BJ (cell line): Measurements from ENCODE around the gene PEAR1. TPM values are rescaled to one million over a fixed set of nuclear protein-coding genes. Genes with fewer than 3 reads are reported as not detected.

Experiments
- CTCF ChIA-PET: fragments of 350-600 bp; formaldehyde crosslinking; extraction: SDS; loops from one replicate; lab custom pipeline; 2021; ENCODE audit warnings: antibody characterized with exemption, inconsistent platforms; lab: Yijun Ruan, JAX
- POLR2A ChIA-PET: fragments of 300-600 bp; sonication (Branson Sonifier 250); formaldehyde crosslinking; extraction: SDS; loops from one replicate; lab custom pipeline; 2021; ENCODE audit warnings: antibody characterized with exemption; lab: Charles Lee
- DNase-seq: peaks from one replicate; pipeline ENCODE4 v3.0.0-alpha.2; 2011; ENCODE audit warnings: low read depth
- H3K27me3 ChIP-seq: 2 replicates; pipeline ENCODE4 v1.6.0; 2011; ENCODE audit warnings: low read length; ENCODE audit not compliant: control insufficient read depth, insufficient read depth
- H3K36me3 ChIP-seq: 2 replicates; pipeline ENCODE4 v1.5.1; 2011; ENCODE audit warnings: low read length; ENCODE audit not compliant: control insufficient read depth, insufficient read depth
- H3K4me3 ChIP-seq: 2 replicates; pipeline ENCODE4 v1.5.1; 2011; ENCODE audit warnings: low read depth, mild to moderate bottlenecking, control low read depth, low read length
- polyA plus RNA-seq: library from polyadenylated mRNA; depleted of rRNA; stranded (reverse); fragments of >200 nt; gene quantifications from 2 replicates; pipeline ENCODE4 v1.2.3, GENCODE V29; 2011
- TF ChIP-seq, protein P1 (sequence below): IDR thresholded peaks from 2 replicates; pipeline ENCODE4 v1.5.1; 2011; ENCODE audit warnings: low read depth, mild to moderate bottlenecking, control low read depth, inconsistent platforms, low read length, moderate library complexity; ENCODE audit not compliant: insufficient read depth

PEAR1 gene
- polyA plus RNA-seq, 1 experiment = 50.4 TPM

DNA sequence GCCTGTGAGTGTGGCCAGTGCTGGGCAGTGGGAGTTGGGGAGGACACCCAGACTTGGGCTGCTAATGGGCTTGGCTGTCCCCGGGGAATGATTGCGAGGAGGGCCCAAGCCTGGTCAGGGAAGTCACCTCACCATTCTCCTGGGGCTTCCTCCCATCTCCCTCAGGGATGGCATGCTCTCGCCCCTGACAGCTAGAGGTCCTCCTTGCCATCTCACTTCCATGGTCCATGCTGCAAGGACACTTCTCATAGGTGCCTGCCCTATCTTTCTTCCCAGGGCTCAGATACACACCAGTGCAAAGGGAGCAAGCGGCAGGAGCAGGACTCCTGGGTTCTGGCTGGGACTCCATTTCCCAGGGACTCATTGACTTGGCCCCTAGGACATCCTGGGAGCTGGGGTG is 28.7 kb upstream of the PEAR1 start:
- no peak for DNase-seq
- Histone ChIP-seq H3K27me3 (peaks cover 32% of the 10 kb centered on the region), H3K4me3 (no peak overlapping the region), H3K36me3 (no peaks in the 10 kb centered on the region)
- TF ChIP-seq, protein P1, sequence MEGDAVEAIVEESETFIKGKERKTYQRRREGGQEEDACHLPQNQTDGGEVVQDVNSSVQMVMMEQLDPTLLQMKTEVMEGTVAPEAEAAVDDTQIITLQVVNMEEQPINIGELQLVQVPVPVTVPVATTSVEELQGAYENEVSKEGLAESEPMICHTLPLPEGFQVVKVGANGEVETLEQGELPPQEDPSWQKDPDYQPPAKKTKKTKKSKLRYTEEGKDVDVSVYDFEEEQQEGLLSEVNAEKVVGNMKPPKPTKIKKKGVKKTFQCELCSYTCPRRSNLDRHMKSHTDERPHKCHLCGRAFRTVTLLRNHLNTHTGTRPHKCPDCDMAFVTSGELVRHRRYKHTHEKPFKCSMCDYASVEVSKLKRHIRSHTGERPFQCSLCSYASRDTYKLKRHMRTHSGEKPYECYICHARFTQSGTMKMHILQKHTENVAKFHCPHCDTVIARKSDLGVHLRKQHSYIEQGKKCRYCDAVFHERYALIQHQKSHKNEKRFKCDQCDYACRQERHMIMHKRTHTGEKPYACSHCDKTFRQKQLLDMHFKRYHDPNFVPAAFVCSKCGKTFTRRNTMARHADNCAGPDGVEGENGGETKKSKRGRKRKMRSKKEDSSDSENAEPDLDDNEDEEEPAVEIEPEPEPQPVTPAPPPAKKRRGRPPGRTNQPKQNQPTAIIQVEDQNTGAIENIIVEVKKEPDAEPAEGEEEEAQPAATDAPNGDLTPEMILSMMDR = no peak
- ChIA-PET POLR2A (no interaction called here), CTCF (interaction anchor here (0.5 to 13.5 kb wide), 5 partner anchors 9 to 158 kb away, joined by 3 to 290 read pairs (median 4); no protein-coding TSS in a partner anchor)

DNA sequence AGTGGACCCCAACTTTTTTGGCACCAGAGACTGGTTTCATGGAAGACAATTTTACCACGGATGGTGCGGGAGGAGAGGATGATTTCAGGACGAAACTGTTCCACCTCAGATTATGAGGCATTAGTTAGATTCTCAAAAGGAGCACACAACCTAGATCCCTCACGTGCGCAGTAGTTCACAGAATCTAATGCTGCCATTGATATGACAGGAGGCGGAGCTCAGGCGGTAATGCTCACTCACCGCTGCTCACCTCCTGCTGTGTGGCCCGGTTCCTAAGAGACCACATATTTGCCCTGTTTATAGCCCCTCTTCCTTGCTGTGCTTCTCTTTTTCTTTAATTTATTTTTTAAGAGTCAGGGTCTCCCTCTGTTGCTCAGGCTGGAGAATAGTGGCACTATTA is 28.3 kb upstream of the PEAR1 start:
- H3K36me3 ChIP-seq = no peaks in the 10 kb centered on the region
- H3K4me3 ChIP-seq = no peak overlapping the region
- ChIA-PET POLR2A (no interaction called here), CTCF (interaction anchor here (0.5 to 13.5 kb wide), 6 partner anchors 10 to 244 kb away, joined by 3 to 290 read pairs (median 4); no protein-coding TSS in a partner anchor)
- DNase-seq = no peak
- H3K27me3 ChIP-seq = peaks cover 32% of the 10 kb centered on the region
- TF ChIP-seq, protein P1 = no peak

DNA sequence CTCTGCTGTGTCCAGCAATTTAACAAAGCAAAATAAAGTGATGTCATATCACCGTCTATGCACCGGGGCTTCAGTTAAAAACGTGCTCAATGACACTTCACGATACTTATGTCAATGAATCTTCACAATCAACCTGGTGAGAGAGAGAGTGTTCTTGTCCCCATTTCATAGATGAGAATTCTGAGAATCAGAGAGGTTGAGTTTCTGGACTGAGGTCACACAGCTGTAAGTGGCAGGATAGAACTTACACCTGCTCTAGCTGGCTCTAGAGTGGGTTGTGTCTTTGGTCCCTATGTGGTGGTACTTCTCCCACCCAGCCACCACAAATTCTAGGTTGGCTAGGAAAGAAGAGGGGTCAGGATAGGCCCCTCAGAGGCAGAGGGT is 27.7 kb upstream of the PEAR1 start:
- ChIA-PET CTCF (interaction anchor here (0.5 to 13.5 kb wide), 3 partner anchors 24 to 245 kb away, joined by 3 to 290 read pairs (median 107); no protein-coding TSS in a partner anchor), POLR2A (no interaction called here)
- peaks cover 31% of the 10 kb centered on the region for H3K27me3 ChIP-seq

DNA sequence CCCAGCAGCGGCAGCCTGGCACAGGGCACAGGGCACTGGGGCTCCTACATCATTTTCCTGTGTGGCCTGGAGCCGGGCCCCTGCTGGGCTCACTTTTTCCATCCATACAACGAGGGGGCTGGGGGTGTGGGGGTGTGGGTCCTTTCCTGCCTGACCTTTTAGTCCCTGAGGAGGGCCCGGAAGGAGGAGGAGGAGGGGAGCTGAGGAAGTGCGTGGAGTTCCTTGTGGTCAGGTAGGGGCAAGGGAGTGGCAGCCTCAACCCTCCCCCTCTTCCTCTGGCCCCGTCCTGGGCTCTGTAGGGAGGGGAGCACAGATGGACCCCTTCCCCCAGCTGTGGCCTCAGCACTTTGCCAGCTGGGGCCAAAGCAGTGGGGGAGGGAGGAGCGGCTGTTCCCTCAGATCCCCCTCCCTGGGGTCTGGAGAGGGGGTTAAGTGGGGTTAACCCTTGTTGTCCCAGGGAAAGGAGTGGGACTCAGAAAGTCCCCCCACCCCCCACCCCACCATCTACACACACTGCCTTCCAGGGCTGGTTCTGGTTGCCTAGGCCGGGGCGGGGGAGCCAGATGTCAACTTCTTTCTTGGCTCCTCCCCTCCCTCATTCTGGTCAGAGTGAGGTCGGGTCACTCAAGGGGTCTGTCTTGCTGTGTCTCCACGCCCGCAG is 27.1 kb upstream of the PEAR1 start:
- TF ChIP-seq, protein P1 = no peak
- no peak for DNase-seq
- Histone ChIP-seq H3K36me3 (no peaks in the 10 kb centered on the region), H3K4me3 (no peak overlapping the region), H3K27me3 (peaks cover 27% of the 10 kb centered on the region)
- ChIA-PET CTCF (interaction anchor here (11.4 to 13.5 kb wide), 2 partner anchors 23 to 69 kb away, joined by 107 to 290 read pairs; no protein-coding TSS in a partner anchor), POLR2A (no interaction called here)

More for the DNA sequence above, 27.7 kb upstream of the PEAR1 start:
- H3K4me3 ChIP-seq = no peak overlapping the region
- H3K36me3 ChIP-seq = no peaks in the 10 kb centered on the region
- TF ChIP-seq, protein P1 = no peak
- no peak for DNase-seq

DNA sequence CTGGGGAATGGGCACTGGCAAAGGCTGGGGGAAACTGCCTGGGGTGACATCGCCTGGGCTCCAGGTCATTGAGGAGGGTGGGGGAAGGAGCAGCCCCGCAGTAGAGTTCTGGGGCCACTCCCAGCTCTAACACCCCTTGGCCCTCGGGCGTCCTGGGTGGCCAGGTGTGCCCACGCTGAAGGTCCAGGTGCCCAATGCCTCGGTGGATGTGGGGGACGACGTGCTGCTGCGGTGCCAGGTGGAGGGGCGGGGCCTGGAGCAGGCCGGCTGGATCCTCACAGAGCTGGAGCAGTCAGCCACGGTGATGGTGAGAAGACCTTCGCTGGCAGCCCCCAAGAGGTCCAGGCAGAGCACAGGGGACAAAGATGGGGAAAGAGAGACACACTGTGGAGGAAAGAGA is 25.2 kb upstream of the PEAR1 start:
- Histone ChIP-seq H3K4me3 (no peak overlapping the region), H3K36me3 (no peaks in the 10 kb centered on the region), H3K27me3 (peaks cover 9% of the 10 kb centered on the region)
- ChIA-PET POLR2A (no interaction called here), CTCF (interaction anchor here (0.6 to 13.5 kb wide), 5 partner anchors 8 to 71 kb away, joined by 3 to 290 read pairs (median 5); partner anchors contain the start of genes INSRR and NTRK1)
- no peak for DNase-seq
- TF ChIP-seq, protein P1 = no peak
